UCSD-AML1 (cell line): ENCODE measurements around the gene ACAP3.
"Not testable (repeated sequence)": the region's sequence is repeated elsewhere in the genome, so short reads cannot be mapped to it uniquely, and the experiment has no call there.

ENCODE experiments used
- DNase-seq: peaks from one replicate; lab custom pipeline; 2025; ENCODE audit not compliant: unreplicated experiment; lab: John Stamatoyannopoulos, UW

The ACAP3 gene

GRCh38 chr1:1248009-1248913 lies 59.5 kb downstream of the ACAP3 start:
- DNase-seq: not testable (repeated sequence)

- no peak for DNase-seq
Measured at GRCh38 chr1:1247341-1247913, 60.3 kb downstream of the ACAP3 start.

- DNase-seq: no peak
Measured at GRCh38 chr1:1246577-1247340, 61.0 kb downstream of the ACAP3 start, which contains the start of gene C1QTNF12. C1QTNF12 (minus strand) TSS chr1:1246722; CDS start chr1:1246690, 32 bp downstream.

GRCh38 chr1:1245817-1246576 lies 61.7 kb downstream of the ACAP3 start:
- DNase-seq: no peak

GRCh38 chr1:1245178-1245816 lies 62.4 kb downstream of the ACAP3 start:
- no peak for DNase-seq

GRCh38 chr1:1244192-1244811 lies 63.4 kb downstream of the ACAP3 start:
- DNase-seq: no peak

- DNase-seq: no peak
Measured at GRCh38 chr1:1243807-1244191, 63.9 kb downstream of the ACAP3 start.

GRCh38 chr1:1243266-1243660 lies 64.5 kb downstream of the ACAP3 start:
- DNase-seq: no peak

- no peak for DNase-seq
Measured at GRCh38 chr1:1242461-1243265, 65.1 kb downstream of the ACAP3 start.
